Neutrophil (primary cell): ENCODE results near the gene NFIA.

ENCODE experiments used
- H3K27ac ChIP-seq: fragments of 200-600 bp; sonication (generic); 2 replicates; pipeline ENCODE4 v1.5.1; 2016; ENCODE audit warnings: mild to moderate bottlenecking, moderate library complexity
- H3K27me3 ChIP-seq: fragments of 200-600 bp; sonication (generic); 2 replicates; pipeline ENCODE4 v1.6.0; 2016; ENCODE audit warnings: mild to moderate bottlenecking
- H3K36me3 ChIP-seq: fragments of 200-600 bp; sonication (generic); 2 replicates; pipeline ENCODE4 v1.5.1; 2017
- H3K4me1 ChIP-seq, 2 experiments: fragments of 200-600 bp in 1 of 2; sonication (generic) in 1 of 2; 1 replicate in 1 of 2; 2 replicates in 1 of 2; pipeline versions ENCODE4 v1.5.1 to v1.6.1; 2013 to 2016; ENCODE audit warnings: low read depth in 1 of 2, low read length in 1 of 2, mild to moderate bottlenecking in 1 of 2, moderate library complexity in 1 of 2; ENCODE audit not compliant: control insufficient read depth in 1 of 2, insufficient read depth in 1 of 2
- H3K4me3 ChIP-seq, 2 experiments: fragments of 200-600 bp in 1 of 2; sonication (generic) in 1 of 2; 1 replicate in 1 of 2; 2 replicates in 1 of 2; pipeline ENCODE4 v1.5.1; 2013 to 2016; ENCODE audit warnings: low read depth in 1 of 2, low read length in 1 of 2, mild to moderate bottlenecking in 1 of 2, moderate library complexity in 1 of 2
- H3K9me3 ChIP-seq: fragments of 200-600 bp; sonication (generic); 2 replicates; pipeline ENCODE4 v1.5.1; 2016
- TF ChIP-seq, protein P1 (sequence below): fragments of 200-600 bp; sonication (generic); IDR thresholded peaks from 2 replicates; pipeline ENCODE4 v1.5.1; 2016; ENCODE audit warnings: antibody characterized with exemption

Gene NFIA

DNA sequence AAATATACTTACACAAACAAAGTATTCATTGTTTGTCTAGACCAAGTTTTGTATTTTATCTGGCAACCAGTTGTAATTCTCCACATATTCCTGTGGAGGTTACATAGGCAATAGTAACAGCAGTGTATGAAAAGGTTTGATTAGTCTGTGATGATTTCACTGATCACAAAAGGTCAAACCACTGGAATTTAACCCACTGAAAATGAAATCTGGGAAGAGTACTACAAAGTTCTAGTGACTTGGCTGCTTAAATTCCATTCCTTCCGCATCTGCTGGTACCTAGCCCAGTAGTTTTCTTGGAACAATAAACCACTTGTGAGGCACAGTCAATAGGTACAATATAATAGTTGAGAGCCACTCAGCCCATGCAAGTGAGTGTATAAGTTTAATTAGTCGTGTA is 205.4 kb downstream of the NFIA start:
- TF ChIP-seq, protein P1, sequence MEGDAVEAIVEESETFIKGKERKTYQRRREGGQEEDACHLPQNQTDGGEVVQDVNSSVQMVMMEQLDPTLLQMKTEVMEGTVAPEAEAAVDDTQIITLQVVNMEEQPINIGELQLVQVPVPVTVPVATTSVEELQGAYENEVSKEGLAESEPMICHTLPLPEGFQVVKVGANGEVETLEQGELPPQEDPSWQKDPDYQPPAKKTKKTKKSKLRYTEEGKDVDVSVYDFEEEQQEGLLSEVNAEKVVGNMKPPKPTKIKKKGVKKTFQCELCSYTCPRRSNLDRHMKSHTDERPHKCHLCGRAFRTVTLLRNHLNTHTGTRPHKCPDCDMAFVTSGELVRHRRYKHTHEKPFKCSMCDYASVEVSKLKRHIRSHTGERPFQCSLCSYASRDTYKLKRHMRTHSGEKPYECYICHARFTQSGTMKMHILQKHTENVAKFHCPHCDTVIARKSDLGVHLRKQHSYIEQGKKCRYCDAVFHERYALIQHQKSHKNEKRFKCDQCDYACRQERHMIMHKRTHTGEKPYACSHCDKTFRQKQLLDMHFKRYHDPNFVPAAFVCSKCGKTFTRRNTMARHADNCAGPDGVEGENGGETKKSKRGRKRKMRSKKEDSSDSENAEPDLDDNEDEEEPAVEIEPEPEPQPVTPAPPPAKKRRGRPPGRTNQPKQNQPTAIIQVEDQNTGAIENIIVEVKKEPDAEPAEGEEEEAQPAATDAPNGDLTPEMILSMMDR, result no peak
- Histone ChIP-seq H3K27me3 (no peaks in the 10 kb centered on the region), H3K27ac (no peak overlapping the region), H3K4me3 (no peak overlapping the region), H3K36me3 (no peaks in the 10 kb centered on the region), H3K9me3 (no peaks in the 10 kb centered on the region), H3K4me1 (no peaks in the 10 kb centered on the region)

DNA sequence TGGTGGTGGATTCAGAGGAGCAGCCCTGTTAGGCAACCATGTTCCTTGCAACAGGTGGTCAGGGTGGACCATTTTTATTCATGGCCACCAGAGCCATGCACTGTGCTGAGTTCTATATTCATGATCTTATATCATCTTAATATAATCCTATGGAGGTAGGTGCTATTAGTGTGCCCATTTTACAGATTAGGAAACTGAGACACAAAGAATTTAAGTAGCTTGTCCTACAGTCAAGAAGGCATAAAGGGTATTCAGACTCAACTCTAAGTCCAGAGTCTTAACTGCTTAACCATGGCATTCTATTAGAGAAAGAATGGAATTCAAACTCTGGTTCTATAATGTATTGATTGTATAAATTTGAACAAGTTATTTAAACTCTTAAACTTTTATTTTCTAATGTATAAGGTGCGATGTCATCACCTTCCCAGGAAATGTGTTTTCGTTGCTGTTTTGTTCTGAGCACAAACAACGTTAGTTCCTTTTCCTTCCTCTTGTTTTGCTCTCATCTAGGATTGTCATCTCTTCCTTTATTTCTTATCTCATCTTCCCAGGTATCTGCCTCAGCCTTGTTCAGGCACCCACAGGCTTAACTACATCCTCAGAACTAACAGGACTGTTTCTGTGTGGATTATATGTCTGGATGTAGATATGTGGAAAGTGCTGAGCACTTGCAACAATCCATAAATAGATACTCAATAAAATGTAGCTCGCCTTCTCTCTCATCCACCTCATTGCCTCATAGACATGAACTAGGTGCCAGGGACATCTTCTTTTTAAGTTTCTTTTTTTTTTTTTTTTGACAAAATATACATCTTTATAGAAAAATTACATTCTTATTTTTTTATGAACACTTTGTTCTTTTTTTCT is 207.1 kb downstream of the NFIA start:
- Histone ChIP-seq H3K9me3 (no peaks in the 10 kb centered on the region), H3K4me3 (no peak overlapping the region), H3K4me1 (no peaks in the 10 kb centered on the region), H3K36me3 (no peaks in the 10 kb centered on the region), H3K27me3 (no peaks in the 10 kb centered on the region), H3K27ac (no peak overlapping the region)
- TF ChIP-seq, protein P1, result no peak

DNA sequence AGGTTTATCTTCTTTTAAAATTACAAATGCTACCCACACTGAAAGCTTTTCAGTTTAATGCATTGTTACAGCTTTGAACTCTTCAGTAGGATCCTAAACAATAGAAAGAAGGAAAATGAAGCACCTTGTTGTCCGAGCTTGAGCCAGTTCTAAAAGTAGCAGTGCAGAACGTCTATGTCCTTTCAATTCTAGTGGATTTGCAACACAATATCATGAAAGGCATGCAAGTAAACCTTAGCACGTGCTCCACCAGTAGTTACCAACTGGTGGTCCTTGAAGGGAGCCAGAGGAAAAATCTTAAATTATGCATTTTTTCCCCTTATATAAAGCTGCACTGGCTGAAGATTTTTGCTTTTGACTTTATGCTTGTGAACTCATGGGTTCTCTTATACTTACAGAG is 208.2 kb downstream of the NFIA start:
- Histone ChIP-seq H3K9me3 (no peaks in the 10 kb centered on the region), H3K27me3 (no peaks in the 10 kb centered on the region), H3K27ac (no peak overlapping the region), H3K4me3 (no peak overlapping the region), H3K36me3 (no peaks in the 10 kb centered on the region), H3K4me1 (no peaks in the 10 kb centered on the region)
- TF ChIP-seq, protein P1, result no peak

DNA sequence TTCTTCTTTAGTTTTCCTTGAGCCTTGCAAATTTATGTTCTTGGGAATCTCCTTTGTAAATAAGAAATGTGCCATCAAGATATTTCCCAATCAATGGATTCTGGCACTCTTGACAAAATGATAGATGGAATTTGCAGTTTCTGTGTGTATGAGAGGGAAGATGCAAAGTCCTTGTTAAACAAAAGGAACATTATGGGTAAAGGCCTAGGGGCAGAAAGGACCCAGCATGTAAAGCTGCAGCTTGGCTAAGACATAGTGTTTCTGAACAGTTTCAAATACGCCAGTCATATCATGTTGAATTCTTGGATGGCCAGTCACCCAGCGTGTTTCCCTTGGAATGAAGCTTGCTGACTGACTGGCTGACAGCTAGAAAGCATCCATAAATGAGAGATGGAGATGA is 210.8 kb downstream of the NFIA start:
- Histone ChIP-seq H3K9me3 (no peaks in the 10 kb centered on the region), H3K27ac (no peak overlapping the region), H3K36me3 (no peaks in the 10 kb centered on the region), H3K4me3 (no peak overlapping the region), H3K27me3 (no peaks in the 10 kb centered on the region), H3K4me1 (no peaks in the 10 kb centered on the region)
- TF ChIP-seq, protein P1, result no peak

DNA sequence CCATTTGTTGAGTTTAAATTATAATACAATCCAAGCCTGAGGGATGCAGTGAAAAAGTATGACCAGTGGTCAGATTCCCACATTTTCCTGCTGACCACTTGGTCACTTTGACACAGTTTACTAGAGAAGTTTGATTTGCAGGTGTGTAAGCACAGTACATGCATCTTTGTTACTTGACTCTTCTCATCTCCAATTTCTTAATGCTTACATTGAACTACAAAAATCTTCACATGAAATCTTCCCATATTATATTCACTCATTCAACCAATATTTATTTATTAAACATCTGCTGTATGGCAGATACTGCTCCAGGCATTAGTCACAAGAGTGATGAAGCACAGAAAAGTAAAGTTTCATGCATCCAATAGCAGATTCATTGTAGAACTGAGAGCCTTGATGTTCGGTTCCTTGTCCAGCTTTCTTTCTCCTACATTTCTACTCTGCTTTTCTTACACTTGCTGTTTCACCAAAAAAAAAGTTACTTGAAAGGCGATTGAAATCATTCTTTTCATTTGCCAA is 211.7 kb downstream of the NFIA start:
- H3K4me3 ChIP-seq, result no peak overlapping the region
- TF ChIP-seq, protein P1, result no peak
- no peaks in the 10 kb centered on the region for H3K27me3 ChIP-seq
- H3K9me3 ChIP-seq, result no peaks in the 10 kb centered on the region
- no peak overlapping the region for H3K27ac ChIP-seq
- H3K4me1 ChIP-seq, result no peaks in the 10 kb centered on the region
- H3K36me3 ChIP-seq, result no peaks in the 10 kb centered on the region
